ENCODE results near the gene MAPT.
A peak's percentile ranks its signal among the peaks of the same experiment; 100 is the strongest.
"Not testable (repeated sequence)": the region's sequence is repeated elsewhere in the genome, so short reads cannot be mapped to it uniquely, and the experiment has no call there.

MAPT gene

GRCh38 chr17:45902892-45903346, 8.6 kb downstream of the MAPT start:
- ATAC-seq = no peak

GRCh38 chr17:45904866-45905265, 10.5 kb downstream of the MAPT start:
- no peak for ATAC-seq

DNA sequence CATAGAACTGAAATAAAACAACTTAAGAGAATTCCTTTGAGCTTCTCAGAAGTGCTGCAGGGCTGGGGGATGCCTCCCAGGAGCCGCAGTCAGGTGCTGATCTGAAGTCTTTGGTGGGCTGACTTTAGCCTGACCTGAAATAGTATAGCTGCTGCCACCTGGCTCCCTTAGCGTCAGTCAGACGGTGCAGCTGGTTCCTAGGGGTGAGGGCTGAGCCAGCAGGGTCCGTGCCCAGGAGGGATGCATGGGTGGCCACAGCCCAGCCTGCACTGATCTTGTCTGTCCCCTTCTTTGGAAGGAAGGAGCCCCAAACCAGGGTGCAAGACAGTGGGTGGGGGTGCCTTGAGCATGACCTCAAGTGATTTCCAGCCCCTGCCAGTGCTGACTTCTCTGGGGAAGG, 11.5 kb downstream of the MAPT start:
- no peak for ATAC-seq

- no peak for ATAC-seq
Observed at GRCh38 chr17:45906237-45906636, 11.9 kb downstream of the MAPT start.

DNA sequence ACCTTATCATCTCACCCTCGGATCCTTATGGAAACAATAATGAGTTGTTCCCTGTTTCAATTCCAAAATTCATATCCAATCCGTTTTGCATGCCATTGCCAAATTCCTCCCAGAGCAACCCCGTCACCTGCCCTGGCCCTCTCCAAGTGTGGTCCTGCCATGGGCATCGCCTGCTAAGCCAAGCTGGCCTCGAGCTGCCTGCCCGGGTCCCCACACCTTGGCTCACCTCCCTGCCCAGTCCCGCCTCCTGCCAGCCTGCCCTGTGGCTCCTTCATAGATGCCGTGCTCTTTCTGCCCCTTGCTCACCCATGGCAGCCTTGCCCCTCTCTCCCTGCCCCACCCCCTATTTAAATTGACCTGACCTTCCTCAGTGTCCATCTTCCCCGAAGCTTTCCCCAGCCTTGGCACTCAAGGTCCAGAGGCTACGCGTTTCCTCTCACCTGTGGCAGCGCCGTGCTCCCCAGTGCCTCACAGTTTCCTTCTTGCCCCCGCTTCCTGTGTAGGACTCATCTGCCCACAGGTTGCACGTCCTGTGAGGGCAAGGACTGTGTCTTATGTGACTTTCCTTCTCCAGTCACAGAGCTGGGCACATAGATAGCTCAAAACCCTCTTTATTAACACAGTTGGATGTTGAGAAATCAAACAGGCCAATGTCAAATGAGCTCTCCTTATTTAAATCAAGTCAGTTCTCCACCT, 12.7 kb downstream of the MAPT start:
- ATAC-seq = peak; percentile 65 to 69

DNA sequence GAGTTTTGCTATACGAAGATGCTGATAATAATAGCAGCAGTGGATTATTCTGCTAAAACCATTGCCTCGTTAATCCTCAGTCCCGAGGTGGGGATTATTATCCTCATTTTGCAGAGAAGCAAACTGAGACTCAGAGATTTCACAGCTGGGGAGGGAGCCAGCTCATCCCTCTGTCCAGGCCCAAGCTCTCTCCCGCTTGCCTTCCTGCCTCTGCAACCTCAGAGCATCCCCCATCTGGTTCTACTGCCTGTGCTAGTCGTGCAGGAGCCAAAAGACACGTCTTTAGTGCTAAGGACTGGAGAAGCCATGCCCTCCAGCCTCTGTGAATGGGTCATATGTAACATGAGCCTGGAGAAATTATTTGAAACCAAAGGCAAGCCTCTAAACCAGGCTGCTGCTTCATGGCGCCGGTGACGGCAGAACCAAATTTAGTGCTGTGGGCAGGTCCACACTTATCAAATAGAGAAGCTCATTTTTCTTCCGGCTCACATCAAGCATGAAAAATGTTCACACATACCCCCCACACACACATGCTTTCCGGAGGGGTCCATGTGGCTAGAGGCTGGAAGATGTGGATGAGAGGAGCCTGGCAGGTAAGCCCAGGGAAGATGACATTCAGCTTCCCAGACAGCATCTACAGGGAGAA, 13.5 kb downstream of the MAPT start:
- ATAC-seq = no peak

GRCh38 chr17:45908460-45908859, 14.1 kb downstream of the MAPT start:
- peak; percentile 28 to 61 for ATAC-seq

- ATAC-seq = no peak
Observed at GRCh38 chr17:45908935-45909334, 14.6 kb downstream of the MAPT start.

DNA sequence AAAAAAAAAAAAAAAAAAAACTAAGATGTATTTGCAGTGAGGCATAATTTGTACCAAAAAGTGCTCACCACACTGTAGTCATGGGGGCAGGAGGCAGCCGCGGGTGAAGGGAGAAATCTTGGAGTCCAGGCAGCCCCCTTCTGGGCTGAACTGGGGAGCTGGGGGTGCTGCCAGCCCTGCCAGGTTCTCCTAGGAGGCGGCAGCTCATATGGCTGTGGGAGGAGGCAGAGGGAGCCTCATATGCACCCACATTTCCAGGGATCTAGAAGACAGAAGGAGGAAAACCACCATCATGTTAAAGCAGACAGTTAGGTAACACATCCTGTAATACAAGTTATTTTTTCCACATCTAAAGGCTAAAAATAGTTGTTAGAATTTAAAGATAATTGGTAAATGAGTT, 16.3 kb downstream of the MAPT start:
- no peak for ATAC-seq

GRCh38 chr17:45912319-45912718, 18.0 kb downstream of the MAPT start:
- no peak for ATAC-seq

- ATAC-seq = not testable (repeated sequence)
Observed at GRCh38 chr17:45913030-45913429, 18.7 kb downstream of the MAPT start.

DNA sequence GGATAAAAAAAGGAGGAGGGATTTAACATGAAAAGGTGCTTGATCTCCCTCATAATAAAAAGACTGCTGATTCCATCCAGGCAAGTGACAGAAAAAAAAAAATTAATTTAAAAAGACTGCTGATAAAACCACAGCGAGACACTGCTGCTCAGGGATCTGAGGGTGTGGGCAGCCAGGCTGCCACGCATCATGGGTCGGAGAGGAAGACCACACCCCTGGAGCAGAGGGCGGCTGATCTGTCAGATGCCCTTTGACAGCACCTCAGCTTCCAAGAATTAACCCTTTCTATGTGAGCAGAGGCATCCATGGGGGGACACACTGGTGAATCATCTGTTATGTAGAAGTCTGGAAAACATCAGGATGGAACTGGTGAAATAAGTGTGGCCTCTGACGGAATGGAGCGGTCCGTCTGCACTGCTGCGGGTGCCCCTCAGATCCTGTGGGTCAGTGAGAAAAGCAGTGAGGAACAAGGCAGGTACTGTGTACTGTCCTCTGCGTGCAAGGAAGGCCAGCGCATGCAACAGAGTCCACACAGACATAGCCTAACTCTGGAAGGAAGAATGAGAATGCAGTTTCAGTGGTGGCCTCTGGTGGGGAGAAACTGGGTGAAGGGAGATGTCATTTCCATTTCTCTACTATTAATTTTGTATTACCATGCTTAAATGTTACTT, 19.8 kb downstream of the MAPT start:
- ATAC-seq = no peak

DNA sequence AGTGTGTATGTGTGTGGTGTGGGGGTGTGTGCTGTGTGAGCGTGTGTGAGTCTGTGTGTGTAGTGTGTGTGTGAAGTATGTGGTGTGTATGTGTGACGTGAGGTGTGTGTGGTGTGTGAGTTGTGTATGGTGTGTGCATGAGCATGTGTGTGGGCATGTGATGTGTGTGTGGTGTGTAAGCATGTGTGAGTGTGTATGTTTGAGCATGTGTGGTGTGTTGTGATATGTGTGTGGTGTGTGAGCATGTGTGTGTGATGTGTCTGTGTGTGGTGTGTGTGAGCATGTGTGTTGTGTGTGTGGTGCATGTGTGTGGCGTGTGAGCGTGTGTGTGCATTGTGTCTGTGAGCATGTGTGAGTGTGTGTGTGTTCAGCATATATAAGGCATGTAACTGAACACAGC, 20.9 kb downstream of the MAPT start:
- no peak for ATAC-seq

DNA sequence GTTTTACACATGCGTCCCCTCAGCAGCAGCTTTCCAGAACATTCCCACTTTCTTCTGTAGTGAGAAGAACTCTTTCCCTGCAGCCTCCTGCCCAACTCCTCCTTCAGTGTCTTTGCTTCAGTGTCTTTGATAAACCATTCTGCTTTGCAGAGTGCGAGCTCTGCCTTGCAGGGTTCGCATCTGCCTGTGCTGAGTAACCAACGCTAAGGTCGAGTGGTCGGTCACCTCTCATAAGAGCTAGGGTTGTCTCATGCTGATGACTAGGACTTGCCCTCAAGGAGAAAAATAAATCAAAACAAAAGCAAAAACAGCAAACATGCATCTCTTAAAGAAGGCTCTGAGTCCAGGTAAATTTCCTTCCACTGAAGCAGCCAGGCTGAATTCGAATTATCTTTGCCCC, 22.7 kb downstream of the MAPT start:
- ATAC-seq = no peak

DNA sequence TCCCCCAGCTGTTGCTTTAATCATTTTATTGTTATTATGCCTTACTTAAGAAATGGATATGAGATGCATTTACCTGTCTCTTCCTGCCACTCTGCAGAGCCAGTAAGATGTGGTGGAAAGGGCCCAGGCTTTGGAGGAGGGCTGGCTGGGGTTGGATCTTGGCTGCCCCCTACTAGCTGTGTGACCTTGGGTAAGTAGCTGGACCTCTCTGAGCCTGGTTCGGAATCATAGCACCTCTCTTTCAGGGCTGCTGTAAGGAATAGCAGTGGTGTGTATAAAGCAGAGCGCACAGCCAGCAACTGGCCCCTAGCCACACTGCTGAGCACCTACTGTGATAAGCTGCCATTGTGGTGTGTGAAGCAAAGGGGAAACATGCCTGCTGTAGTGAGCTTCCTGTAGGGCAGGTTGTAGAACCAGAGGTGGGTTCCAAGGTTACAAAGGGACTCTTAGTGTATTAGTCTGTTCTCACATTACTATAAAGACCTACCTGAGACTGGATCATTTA, 23.9 kb downstream of the MAPT start:
- no peak for ATAC-seq

DNA sequence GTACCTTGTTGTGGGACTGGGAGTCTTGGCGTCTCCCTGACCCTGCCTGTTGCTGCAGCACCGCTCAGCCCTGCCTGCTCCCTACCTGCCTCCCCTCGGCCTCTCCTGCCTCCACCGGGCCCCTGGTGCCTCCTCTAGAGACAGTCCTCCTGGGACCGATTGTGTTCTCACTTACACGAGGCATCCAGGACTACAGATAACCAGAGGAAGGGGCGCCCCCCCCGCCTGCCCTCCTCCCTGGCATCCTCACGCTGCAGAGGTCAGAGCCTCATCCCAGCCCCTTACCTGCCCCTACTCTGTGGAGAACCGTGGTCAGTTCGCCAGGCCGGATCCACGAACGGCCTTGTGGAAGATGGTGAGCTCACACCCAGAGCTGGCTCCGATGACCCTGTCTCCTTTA, 24.8 kb downstream of the MAPT start:
- no peak for ATAC-seq

GRCh38 chr17:45920083-45920482, 25.7 kb downstream of the MAPT start:
- no peak for ATAC-seq

- ATAC-seq = no peak
Observed at GRCh38 chr17:45923511-45924268, 29.3 kb downstream of the MAPT start.

GRCh38 chr17:45924332-45924820, 30.0 kb downstream of the MAPT start:
- ATAC-seq = no peak

DNA sequence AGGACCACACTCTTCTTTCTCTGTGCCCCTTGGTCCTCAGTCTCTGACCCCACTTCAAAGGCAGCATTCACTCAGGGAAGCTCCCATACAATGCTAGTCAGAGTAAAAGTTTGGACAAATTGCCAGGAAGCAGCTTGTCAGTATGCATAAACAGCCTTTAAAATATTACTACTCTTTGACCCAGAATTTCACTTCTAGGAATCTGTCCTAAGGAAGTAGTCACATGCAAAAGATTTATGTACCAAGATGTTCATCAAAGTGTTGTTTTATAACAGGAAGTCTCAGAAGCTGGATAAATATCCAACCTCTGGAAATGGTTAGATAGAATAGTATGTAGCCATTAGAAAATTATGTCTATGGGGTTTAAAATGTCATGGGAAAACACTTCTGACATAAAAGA, 31.0 kb downstream of the MAPT start:
- no peak for ATAC-seq

GRCh38 chr17:45927247-45927646, 32.9 kb downstream of the MAPT start:
- ATAC-seq = no peak

- no peak for ATAC-seq
Observed at GRCh38 chr17:45929344-45929743, 35.0 kb downstream of the MAPT start.

DNA sequence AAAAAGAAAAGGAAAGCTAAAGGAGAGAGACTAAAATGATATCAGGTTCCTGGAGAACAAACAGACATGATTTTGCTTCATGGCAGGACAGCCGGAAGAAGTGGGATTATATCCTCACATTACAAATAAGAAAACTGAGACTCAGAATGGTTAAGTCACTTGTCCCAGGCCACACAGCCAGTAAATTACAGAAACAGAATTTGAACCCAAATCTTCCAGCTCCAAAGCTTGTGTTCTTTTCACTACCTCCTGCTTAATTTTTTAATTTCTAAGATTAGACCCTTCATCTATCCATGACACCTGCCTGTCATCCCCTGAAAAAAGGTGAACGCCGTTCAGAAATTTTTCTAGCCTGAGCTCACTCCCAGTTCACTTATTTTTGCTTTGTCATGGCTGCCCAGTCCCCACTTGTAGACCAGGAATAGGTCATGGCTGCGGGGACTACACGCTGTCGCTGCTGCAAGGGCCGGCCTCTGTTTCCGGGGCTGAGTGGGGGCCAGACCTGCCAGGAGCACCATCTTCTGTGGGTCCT, 36.1 kb downstream of the MAPT start:
- ATAC-seq = no peak

All from activated CD4-positive, CD25-positive, alpha-beta regulatory T cell treated with anti-CD3 and anti-CD28 coated beads, Interleukin-2, amount 50 U/mL, for 24 hours (primary cell).